Stimulated activated CD8-positive, alpha-beta memory T cell treated with anti-CD3 and anti-CD28 coated beads, Interleukin-15, amount 100 ng/mL, for 48 hours (primary cell): ENCODE measurements around the gene UPK3BL1.
"Not testable (repeated sequence)": the region's sequence is repeated elsewhere in the genome, so short reads cannot be mapped to it uniquely, and the experiment has no call there.

Experiments used
- DNase-seq, 2 donors: peaks; one replicate each; pipeline ENCODE4 v3.0.0-alpha.2; 2020; ENCODE audit warnings: low read depth in 2 of 2

Gene UPK3BL1

GRCh38 chr7:102642691-102643090, at the start of gene UPK3BL1:
Gene UPK3BL1, minus strand, starts transcription at chr7:102642791. Its CDS starts 50 bp downstream, at chr7:102642741.
- DNase-seq = not testable (repeated sequence)

DNA sequence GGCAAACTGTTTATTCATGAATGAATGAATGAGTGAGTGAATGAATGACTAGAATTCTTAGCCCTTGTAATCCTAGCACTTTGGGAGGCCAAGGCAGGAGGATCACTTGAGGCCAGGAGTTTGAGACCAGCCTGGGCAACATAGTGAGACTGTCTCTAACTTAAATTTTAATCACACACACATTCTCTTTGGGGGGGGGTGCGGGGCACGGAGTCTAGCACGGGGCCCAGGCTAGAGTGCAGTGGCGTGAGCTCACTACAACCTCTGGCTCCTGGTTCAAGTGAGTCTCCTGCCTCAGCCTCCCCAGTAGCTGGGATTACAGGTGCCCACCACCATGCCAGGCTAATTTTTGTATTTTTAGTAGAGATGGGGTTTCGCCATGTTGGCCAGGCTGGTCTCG, 48.0 kb upstream of the UPK3BL1 start:
- not testable (repeated sequence) for DNase-seq

DNA sequence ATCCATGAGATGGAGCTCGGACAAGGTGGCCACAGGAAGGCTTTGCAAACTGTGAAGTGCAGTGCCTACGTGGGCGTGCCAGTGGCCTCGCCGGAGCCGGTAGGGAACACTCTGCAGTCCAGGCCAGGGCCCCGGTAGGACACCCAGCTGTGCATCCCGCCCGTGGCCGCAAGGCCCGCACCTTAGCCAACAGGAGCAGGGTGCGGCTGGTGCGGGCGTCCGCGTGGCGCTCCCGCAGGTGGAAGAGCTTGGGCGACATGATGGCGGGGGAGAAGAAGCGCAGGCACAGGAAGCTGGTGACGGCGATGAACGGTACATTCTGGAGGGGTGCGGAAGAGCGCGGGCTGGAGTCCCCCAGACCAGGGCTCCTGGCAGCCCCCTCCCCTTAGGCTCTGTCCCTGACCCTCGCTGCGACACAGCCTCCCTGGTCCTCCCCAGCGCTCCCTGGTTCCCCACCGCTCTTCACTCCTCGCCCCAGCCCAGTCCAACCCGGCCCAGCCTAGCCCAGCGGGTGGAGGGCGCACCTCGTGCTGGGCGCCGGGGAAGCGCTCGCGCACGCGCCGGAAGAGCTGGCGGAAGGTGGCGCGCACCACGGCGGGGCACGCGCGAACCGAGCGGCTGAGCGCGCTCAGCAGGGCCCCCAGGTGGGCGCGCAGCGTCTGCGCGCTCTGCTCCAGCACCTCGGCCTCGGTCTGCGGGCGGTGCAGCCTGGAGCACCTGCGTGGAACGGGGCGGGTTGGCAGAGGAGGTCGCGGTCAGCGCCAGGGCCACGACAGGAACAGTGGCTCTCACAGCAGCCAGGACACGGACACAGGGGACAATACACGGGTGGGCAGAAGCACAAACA, 47.1 kb upstream of the UPK3BL1 start:
- DNase-seq = not testable (repeated sequence)

DNA sequence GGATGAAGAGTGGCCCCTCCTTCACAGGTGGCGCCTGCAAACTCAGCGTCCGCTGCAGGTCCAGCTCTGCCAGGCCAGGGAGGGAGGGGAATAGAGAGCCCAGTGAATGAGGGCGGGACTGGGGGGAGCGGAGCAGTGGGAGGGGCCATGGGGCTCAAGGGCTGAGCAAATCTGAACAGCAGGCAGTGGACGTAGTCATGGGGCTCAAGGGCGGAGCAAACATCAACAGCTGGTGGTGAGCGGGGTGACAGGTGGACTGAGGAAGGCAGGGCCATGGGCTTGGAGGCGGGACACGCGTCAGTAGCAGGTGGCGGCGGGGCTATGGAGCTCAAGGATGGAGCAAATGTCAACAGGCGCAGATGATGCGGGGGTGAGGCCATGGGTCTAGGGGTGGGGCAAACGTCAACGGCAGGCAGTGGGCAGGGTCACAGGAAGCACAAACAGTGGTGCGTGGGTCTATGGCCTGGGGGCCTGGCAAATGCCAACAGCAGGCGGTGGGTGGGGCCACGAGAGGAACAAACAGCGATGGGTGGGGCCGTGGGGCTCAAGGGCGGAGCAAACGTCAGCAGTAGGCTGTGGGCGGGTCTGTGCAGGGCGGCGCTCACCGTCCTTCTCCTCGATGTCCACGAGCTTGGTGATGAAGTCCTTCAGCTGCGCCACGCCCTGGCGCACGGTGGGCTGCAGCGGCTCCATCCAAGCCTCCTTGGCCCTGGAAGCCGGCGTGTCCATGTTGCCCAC, 45.9 kb upstream of the UPK3BL1 start:
- DNase-seq = not testable (repeated sequence)

DNA sequence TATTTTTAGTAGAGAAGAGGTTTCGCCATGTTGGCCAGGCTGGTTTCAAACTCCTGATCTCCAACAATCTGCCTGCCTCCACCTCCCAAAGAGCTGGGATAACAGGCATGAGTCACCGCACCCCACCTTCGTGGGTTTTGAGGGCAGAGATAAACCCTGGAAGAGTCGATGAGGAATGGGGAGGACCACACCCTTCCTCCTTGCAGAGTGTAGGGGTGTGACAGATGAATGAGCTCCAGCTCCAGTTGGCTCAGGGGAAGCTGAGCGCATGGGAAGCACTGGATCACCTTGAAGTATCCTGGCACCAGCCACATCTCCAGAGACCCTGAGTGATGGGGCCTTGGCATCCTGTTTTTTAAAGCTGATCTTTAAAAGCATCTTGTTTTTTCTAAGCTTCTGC, 40.0 kb upstream of the UPK3BL1 start:
- not testable (repeated sequence) for DNase-seq

DNA sequence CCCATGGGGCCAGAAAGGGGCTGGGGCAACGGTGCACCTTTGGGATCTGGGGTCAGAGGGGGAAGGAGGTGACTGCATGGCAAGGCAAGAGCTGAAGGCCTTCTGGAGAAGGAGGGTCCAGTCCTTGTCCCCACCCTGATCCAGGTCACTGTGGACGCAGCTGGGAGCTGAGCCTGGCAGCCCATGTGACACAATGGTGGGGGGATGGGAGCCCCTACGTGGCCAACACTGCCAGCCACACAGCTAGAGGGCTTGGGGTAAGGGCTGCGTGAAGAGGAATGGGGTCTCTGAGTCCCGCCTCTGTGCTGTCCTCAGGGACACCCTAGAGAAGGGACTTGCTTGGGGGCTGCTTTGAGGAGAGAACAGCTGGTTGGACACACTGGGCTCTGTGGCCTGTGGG, 38.2 kb upstream of the UPK3BL1 start:
- not testable (repeated sequence) for DNase-seq

- not testable (repeated sequence) for DNase-seq
Measured at GRCh38 chr7:102675545-102675944, 33.0 kb upstream of the UPK3BL1 start.

GRCh38 chr7:102673447-102674067, 31.0 kb upstream of the UPK3BL1 start:
- not testable (repeated sequence) for DNase-seq

- DNase-seq = not testable (repeated sequence)
Measured at GRCh38 chr7:102671956-102672307, 29.3 kb upstream of the UPK3BL1 start.

DNA sequence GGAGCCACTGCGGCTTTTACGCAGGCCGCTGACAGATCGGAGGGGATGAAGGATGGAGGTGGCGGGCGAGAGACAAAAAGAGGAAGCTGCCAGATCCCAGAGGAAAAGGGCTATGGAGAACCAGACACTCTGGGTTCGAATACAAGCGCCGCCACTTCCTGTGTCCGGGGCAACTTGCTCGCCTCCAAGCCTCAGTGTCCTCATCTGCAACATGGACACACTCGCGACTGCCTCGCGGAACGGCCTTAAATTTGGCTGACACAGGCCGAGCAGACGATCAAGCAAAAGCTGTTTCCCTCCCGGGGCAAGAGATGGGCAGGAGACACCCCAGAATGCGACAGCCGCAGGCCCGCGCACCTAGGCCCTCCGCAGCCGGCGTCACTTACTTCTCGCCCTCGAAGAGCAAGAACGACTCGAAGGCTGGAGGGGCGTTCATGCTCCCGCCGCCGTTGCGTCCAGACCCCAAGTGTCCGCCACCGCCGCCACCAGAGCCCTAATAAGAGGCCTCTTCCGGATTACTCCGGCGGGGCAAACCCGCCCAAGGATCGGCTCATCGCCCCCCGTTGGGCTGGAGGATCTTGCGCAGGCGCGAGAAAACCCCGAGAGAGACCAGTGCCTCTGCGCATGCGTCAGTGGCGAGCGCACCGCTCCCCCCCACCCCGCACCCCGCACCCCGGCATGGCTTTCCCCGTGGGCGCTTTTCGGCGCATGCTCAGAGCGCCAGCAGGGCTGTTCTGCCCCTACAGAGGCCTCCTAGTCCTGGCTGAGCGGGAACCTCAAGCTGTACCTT, 28.8 kb upstream of the UPK3BL1 start, which contains the start of gene POLR2J2:
Gene POLR2J2, minus strand, starts transcription at position 498 of the 790 bp plus-strand sequence. Its CDS starts 62 bp downstream, at position 436.
- DNase-seq = not testable (repeated sequence)

DNA sequence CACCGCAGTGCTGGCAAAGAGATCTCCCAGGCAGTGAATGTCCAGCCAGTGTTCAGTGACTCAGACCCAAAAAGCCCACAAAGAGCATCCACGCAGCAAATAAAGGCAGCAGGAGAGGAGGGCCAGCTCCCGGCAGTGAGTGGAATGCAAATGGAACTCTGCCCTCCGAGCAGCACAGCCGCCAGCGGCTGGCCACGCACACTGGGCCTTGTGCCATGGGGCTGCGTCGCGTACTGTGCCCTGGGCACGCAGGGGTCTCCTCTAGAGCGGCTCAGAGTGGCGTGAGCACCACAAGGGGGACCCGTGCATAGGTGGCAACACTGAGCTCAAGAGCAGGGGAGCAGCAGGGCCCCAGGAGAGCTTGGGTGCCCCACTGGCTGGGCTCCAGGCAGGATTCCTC, 24.9 kb upstream of the UPK3BL1 start:
- not testable (repeated sequence) for DNase-seq

GRCh38 chr7:102666850-102667249, 24.3 kb upstream of the UPK3BL1 start:
- DNase-seq = not testable (repeated sequence)

DNA sequence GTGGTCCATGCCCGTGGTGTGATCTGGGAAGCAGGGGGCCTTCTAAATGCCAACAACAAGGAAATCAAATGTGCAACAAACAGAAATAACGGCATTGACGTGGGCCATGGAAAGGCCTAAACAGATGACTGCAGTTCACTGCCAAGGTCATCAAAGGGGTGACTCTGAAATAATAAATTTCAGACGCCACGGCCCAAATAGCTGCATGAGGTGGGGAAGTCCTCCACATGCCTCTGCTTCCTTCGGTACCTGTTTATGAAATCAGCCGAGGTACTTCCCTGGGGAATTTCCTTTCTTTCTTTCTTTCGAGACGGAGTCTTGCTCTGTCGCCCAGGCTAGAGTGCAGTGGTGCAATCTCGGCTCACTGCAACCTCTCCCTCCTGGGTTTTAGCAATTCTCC, 22.2 kb upstream of the UPK3BL1 start:
- not testable (repeated sequence) for DNase-seq

GRCh38 chr7:102649924-102650323, 7.3 kb upstream of the UPK3BL1 start, which contains the start of gene SPDYE2B:
Gene SPDYE2B, plus strand, starts transcription at chr7:102650319. Its CDS starts 2,030 bp downstream, at chr7:102652349.
- not testable (repeated sequence) for DNase-seq

DNA sequence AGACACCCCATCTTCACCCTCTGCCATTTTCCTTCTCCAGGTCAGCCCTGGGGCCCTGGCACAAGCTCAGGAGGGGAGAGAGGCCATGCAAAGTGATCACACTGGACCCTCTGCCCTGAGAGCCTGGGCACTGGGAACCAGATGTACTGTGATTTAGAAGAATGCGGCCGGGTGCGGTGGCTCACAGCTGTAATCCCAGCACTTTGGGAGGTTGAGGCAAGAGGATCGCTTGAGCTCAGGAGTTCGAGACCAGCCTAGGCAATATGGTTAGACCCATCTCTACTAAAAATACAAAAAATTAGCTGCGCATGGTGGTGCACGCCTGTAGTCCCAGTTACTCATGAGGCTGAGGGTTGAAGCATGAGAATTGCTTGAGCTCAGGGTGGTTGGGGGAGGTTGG, 5.2 kb upstream of the UPK3BL1 start:
- DNase-seq = not testable (repeated sequence)

DNA sequence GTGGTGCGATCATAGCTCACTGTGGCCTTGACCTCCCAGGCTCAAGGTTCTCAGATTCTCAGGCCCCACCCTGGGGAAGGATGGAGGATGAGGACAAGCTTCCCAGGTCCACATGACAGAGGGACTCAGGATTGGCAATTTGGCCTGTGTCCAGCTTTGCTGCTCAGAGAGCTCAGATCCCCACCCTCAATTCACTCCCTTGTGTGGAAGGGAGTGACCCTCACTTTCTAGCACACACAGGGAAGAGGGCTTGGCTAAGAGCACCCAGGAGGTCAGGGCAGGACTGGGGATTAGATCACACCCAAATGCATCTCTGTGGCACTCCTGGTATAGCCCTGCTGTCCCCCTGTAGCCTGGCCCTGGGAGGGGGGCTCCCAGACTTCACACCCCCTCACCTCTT, 813 bp upstream of the UPK3BL1 start:
- DNase-seq = not testable (repeated sequence)

DNA sequence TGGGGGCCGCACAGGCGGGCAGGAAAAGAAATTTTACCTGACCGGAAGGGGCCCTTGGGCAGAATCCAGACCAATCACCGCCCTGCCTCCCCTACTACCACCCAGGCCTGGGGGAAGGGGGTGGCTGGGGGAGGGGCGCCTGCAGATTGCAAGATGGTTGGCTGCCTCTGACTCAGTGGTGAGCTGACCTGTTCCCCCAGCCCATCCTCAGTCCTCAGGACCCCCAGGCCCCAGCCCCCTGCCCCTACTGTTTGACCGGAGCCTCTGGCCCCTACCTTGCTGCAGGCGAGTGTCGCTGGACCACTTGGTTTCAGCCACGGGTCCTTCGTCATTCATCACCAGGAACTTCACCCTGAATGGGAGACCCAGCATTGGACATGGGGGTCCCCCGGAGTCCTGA, 3.7 kb downstream of the UPK3BL1 start:
- DNase-seq = not testable (repeated sequence)

- DNase-seq = not testable (repeated sequence)
Measured at GRCh38 chr7:102636956-102637355, 5.6 kb downstream of the UPK3BL1 start.

DNA sequence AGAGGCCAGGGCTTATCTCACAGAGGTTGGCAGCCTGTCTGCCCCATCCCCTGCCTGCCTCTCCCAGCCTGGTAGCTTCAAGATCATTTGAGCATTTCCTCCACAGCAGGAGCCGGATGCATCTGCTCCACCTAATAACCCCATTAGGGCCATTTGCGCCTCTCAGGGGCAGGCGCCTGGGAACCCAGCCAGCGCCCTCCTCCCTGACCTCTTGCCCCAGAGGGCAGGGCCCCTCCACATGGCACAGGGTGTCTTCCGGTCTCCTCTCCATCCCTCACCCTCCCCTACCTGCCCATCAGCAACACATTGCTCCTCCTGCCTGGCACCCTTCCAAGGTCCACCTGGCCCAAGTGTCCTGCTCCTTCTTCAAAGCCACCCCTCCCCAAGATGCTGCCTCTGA, 7.2 kb downstream of the UPK3BL1 start:
- DNase-seq = not testable (repeated sequence)

DNA sequence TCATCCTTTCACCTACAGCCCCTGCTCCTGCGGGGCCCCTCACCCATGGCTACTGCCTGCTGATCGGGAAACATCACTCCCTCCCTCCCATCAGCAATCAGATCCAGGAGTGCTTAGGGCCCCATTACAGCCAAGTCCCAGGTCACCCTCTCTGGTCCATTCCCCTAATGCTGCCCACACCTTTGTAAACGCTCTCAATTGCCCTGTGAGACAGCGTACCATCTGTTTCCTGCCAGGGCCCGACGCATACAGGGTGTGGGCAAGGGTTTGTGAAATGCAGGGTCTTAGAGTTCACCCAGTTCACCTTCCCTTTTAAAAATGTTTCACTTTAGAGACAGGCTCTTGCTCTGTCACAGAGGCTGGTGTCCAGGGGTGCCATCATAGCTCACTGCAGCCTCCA, 8.3 kb downstream of the UPK3BL1 start:
- not testable (repeated sequence) for DNase-seq

GRCh38 chr7:102630622-102631021, 12.0 kb downstream of the UPK3BL1 start:
- not testable (repeated sequence) for DNase-seq
